Liver (tissue), 9 donors: Measurements from ENCODE around the gene MYMK. TPM values are rescaled to one million over a fixed set of nuclear protein-coding genes. Genes with fewer than 3 reads are reported as not detected.

Source experiments
- DNase-seq: peaks from one replicate; pipeline ENCODE4 v3.0.0-alpha.2; 2017; ENCODE audit warnings: low spot score
- H3K27ac ChIP-seq, 2 donors: one replicate each; pipeline ENCODE4 v1.7.0; 2013; ENCODE audit warnings: inconsistent platforms in 2 of 2, low read length in 2 of 2, control low read depth in 1 of 2, low read depth in 1 of 2, mild to moderate bottlenecking in 1 of 2
- H3K27me3 ChIP-seq, 4 donors: one replicate each; pipeline versions ENCODE4 v1.6.1 to v1.7.0; 2013; ENCODE audit warnings: low read length in 3 of 4, inconsistent platforms in 1 of 4, mild to moderate bottlenecking in 1 of 4, moderate library complexity in 1 of 4; ENCODE audit not compliant: control insufficient read depth in 4 of 4, insufficient read depth in 4 of 4
- H3K36me3 ChIP-seq, 4 donors: one replicate each; pipeline versions ENCODE4 v1.6.1 to v1.7.0; 2013; ENCODE audit warnings: low read length in 3 of 4, mild to moderate bottlenecking in 3 of 4, low read depth in 1 of 4, moderate library complexity in 1 of 4; ENCODE audit not compliant: control insufficient read depth in 4 of 4, insufficient read depth in 3 of 4
- H3K4me1 ChIP-seq, 4 donors: one replicate each; pipeline versions ENCODE4 v1.6.1 to v1.7.0; 2013; ENCODE audit warnings: low read length in 3 of 4, mild to moderate bottlenecking in 3 of 4, moderate library complexity in 1 of 4; ENCODE audit not compliant: control insufficient read depth in 4 of 4, insufficient read depth in 4 of 4
- H3K4me3 ChIP-seq, 3 donors: one replicate each; pipeline versions ENCODE4 v1.6.1 to v1.7.0; 2013; ENCODE audit warnings: low read length in 3 of 3, control low read depth in 1 of 3, low read depth in 1 of 3, mild to moderate bottlenecking in 1 of 3
- H3K9ac ChIP-seq, 2 donors: one replicate each; pipeline ENCODE4 v1.7.0; 2013; ENCODE audit warnings: low read length in 2 of 2, mild to moderate bottlenecking in 2 of 2, moderate library complexity in 2 of 2, control low read depth in 1 of 2, low read depth in 1 of 2
- H3K9me3 ChIP-seq, 4 donors: one replicate each; pipeline versions ENCODE4 v1.6.1 to v1.7.0; 2013; ENCODE audit warnings: low read length in 3 of 4; ENCODE audit not compliant: control insufficient read depth in 4 of 4
- EGR1 ChIP-seq, 2 donors: IDR thresholded peaks; 2 replicates each; pipeline ENCODE4 v1.6.1; 2016 to 2018; ENCODE audit warnings: antibody characterized with exemption in 2 of 2, low read depth in 2 of 2
- GABPA ChIP-seq, 2 donors: IDR thresholded peaks in 1 of 2; conservative IDR thresholded peaks in 1 of 2; 2 replicates each; pipeline ENCODE4 v1.6.1; 2016; ENCODE audit warnings: antibody characterized with exemption in 2 of 2, mild to moderate bottlenecking in 1 of 2, moderate library complexity in 1 of 2
- HNF4A ChIP-seq, 2 donors: conservative IDR thresholded peaks; 2 replicates each; pipeline ENCODE4 v1.6.1; 2016; ENCODE audit warnings: antibody characterized with exemption in 2 of 2, mild to moderate bottlenecking in 2 of 2
- HNF4G ChIP-seq: IDR thresholded peaks from 2 replicates; pipeline ENCODE4 v1.6.1; 2016; ENCODE audit warnings: antibody characterized with exemption
- RAD21 ChIP-seq, 2 donors: IDR thresholded peaks; 2 replicates each; pipeline ENCODE4 v1.6.1; 2016; ENCODE audit warnings: antibody characterized with exemption in 2 of 2, mild to moderate bottlenecking in 2 of 2
- SP1 ChIP-seq: IDR thresholded peaks from 2 replicates; pipeline ENCODE4 v1.6.1; 2018; ENCODE audit warnings: antibody characterized with exemption, mild to moderate bottlenecking
- TAF1 ChIP-seq: conservative IDR thresholded peaks from 2 replicates; pipeline ENCODE4 v1.6.1; 2016; ENCODE audit warnings: antibody characterized with exemption, mild to moderate bottlenecking
- ZBTB33 ChIP-seq: IDR thresholded peaks from 2 replicates; pipeline ENCODE4 v1.6.1; 2016; ENCODE audit warnings: antibody characterized with exemption
- WGBS: extraction: QIAGEN DNeasy Blood & Tissue Kit; methylation state at CpG from one replicate; pipeline ENCODE4 v1.1.7; 2013; 5-methylcytosine and 5-hydroxymethylcytosine counted together
- polyA plus RNA-seq, 2 donors: library from polyadenylated mRNA; stranded (reverse) in 1 of 2; unstranded in 1 of 2; fragments of 200-250 nt in 1 of 2; fragments of >200 nt in 1 of 2; fragmentation: Nextera tagmentation in 1 of 2; extraction: Ambion mirVana in 1 of 2; gene quantifications; one replicate each; pipeline versions ENCODE4 v1.2.1 to v1.2.3, GENCODE V29; 2013 to 2015
- total RNA-seq, 2 donors: library from RNA; depleted of rRNA; stranded (reverse); fragments of >200 nt; gene quantifications; one replicate each; pipeline ENCODE4 v1.2.3, GENCODE V29; 2014
- TF ChIP-seq, protein P1 (sequence below): IDR thresholded peaks from 2 replicates; pipeline ENCODE4 v1.6.1; 2016; ENCODE audit warnings: antibody characterized with exemption, mild to moderate bottlenecking
- donor health status: healthy.
- donor health status: healthy.
- donor health status: healthy.
- donor health status: healthy.
- donor health status: healthy.

The MYMK gene
- total and polyA plus RNA-seq, 4 donors: not detected

GRCh38 chr9:133515615-133516255 is 9.0 kb downstream of the MYMK start:
- WGBS: 96% methylated on average over 17 of the region's 17 CpGs
- H3K27ac ChIP-seq: no peak overlapping the region
- no peaks in the 10 kb centered on the region for H3K9me3 ChIP-seq
- no peak for DNase-seq
- H3K27me3 ChIP-seq: no peaks in the 10 kb centered on the region
- peaks cover 3 to 15% (median 11%) of the 10 kb centered on the region in 4 donors for H3K4me1 ChIP-seq
- H3K9ac ChIP-seq: no peak overlapping the region
- no peak overlapping the region for H3K4me3 ChIP-seq
- TF ChIP-seq, protein P1, sequence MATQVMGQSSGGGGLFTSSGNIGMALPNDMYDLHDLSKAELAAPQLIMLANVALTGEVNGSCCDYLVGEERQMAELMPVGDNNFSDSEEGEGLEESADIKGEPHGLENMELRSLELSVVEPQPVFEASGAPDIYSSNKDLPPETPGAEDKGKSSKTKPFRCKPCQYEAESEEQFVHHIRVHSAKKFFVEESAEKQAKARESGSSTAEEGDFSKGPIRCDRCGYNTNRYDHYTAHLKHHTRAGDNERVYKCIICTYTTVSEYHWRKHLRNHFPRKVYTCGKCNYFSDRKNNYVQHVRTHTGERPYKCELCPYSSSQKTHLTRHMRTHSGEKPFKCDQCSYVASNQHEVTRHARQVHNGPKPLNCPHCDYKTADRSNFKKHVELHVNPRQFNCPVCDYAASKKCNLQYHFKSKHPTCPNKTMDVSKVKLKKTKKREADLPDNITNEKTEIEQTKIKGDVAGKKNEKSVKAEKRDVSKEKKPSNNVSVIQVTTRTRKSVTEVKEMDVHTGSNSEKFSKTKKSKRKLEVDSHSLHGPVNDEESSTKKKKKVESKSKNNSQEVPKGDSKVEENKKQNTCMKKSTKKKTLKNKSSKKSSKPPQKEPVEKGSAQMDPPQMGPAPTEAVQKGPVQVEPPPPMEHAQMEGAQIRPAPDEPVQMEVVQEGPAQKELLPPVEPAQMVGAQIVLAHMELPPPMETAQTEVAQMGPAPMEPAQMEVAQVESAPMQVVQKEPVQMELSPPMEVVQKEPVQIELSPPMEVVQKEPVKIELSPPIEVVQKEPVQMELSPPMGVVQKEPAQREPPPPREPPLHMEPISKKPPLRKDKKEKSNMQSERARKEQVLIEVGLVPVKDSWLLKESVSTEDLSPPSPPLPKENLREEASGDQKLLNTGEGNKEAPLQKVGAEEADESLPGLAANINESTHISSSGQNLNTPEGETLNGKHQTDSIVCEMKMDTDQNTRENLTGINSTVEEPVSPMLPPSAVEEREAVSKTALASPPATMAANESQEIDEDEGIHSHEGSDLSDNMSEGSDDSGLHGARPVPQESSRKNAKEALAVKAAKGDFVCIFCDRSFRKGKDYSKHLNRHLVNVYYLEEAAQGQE: no peak
- no peaks in the 10 kb centered on the region for H3K36me3 ChIP-seq

- no peak for DNase-seq
- 97% methylated on average over 10 of the region's 10 CpGs for WGBS
- Histone ChIP-seq H3K4me3 (no peak overlapping the region), H3K27ac (no peak overlapping the region), H3K9ac (no peak overlapping the region), H3K9me3 (no peaks in the 10 kb centered on the region), H3K4me1 (peaks cover 0 to 10% (median 6%) of the 10 kb centered on the region in 4 donors), H3K27me3 (no peaks in the 10 kb centered on the region), H3K36me3 (no peaks in the 10 kb centered on the region)
- TF ChIP-seq HNF4A (conservative IDR thresholded peaks at IDR 0.05) (no peak), HNF4G (no peak), ZBTB33 (no peak), SP1 (no peak), GABPA (IDR thresholded peaks at IDR 0.05 in 1 of 2, conservative IDR thresholded peaks at IDR 0.05 in 1 of 2) (no peak), TAF1 (no peak), EGR1 (IDR thresholded peaks at IDR 0.05; ENCODE audit: low read depth in 2 of 2) (no peak), RAD21 (IDR thresholded peaks at IDR 0.05) (no peak)
- TF ChIP-seq, protein P1: no peak
These were observed 9.5 kb downstream of the MYMK start for GRCh38 chr9:133515240-133515610.
